ENCODE results near the gene SCN7A. TPM values are rescaled to one million over a fixed set of nuclear protein-coding genes. Genes with fewer than 3 reads are reported as not detected.

The SCN7A gene
- total RNA-seq, 1 experiment from 2014 or later, result 0.17 TPM

DNA sequence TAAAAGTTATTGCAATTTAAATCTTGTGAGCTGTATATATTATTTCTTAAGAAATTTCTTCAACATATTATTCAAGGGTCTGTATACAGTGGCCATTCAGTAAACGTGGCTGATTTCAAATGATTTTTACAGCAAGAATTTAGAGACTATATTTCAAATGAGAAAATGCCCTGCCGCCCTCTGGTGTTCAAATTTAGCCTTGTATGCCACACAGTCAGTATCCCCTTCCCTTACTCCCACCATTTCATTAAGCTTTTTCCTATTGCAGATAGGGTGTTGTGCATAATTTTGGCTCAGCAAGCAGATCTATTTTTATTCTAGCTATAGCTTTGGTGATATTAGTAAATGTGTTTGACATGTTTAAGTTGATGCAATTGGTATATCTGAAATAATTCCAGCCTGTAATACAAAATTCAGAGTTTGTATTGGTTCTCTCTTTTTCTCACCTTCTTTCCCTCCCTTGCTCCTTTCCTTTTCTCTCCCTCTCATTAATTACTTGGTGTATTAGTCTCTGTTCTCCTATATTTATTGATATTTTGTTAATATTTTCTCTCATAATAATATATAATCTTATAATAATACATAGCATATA lies 22.8 kb upstream of the SCN7A start:
- DNase-seq (ENCODE audit: low spot score), result peak; percentile 30
- Mint-ChIP-seq H3K27me3 (ENCODE audit: low read depth) (no peaks in the 10 kb centered on the region), H3K27ac (no peak overlapping the region), H3K9me3 (no peaks in the 10 kb centered on the region), H3K4me3 (no peak overlapping the region), H3K4me1 (peaks cover 9% of the 10 kb centered on the region), H3K36me3 (no peaks in the 10 kb centered on the region)
- CTCF ChIA-PET, result interaction anchor here (0.5 to 1.4 kb wide), 17 partner anchors 9 to 384 kb away, joined by 3 to 9 read pairs (median 3); partner anchors contain the start of genes SCN7A and SCN9A
- peak; percentile 80 for ATAC-seq
- TF ChIP-seq SP1 (CRISPR knock-in tag; conservative IDR thresholded peaks at IDR 0.05) (no peak), CTCF (IDR thresholded peaks at IDR 0.05) (peak; percentile 35; the same call in 1 of the 2 replicates)
- POLR2A ChIA-PET, result no interaction called here

DNA sequence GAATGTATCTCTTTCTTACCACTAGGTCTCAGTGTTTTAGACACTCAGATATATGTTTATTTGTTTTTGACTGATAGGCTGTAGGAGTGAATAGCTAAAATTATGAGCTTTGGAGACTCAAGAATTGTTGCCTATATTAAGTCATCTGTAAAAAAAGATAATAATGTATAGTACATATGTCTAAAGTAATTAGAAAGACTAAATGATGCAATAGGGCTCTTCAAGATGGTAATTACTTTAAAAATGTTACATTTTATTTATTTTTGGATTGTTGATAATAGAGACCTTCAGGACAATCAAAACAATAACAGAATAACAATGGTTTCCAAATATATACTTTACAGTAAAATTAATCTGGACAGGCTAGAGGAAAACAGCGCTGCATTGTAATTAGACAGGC lies 19.9 kb upstream of the SCN7A start:
- no peak overlapping the region for H3K27ac Mint-ChIP-seq
- 0 out of 2 replicates have a peak, but pooled peaks cover under 1% of the 10 kb centered on the region for H3K27me3 Mint-ChIP-seq (ENCODE audit: low read depth)
- ATAC-seq, result no peak
- ChIA-PET CTCF (no interaction called here), POLR2A (no interaction called here)
- no peaks in the 10 kb centered on the region for H3K9me3 Mint-ChIP-seq
- H3K36me3 Mint-ChIP-seq, result no peaks in the 10 kb centered on the region
- H3K4me1 Mint-ChIP-seq, result no peaks in the 10 kb centered on the region
- no peak overlapping the region for H3K4me3 Mint-ChIP-seq
- TF ChIP-seq CTCF (IDR thresholded peaks at IDR 0.05) (no peak), E2F5 (CRISPR knock-in tag; IDR thresholded peaks at IDR 0.05) (no peak), OVOL2 (CRISPR knock-in tag; IDR thresholded peaks at IDR 0.05; ENCODE audit: borderline replicate concordance) (no peak), GRHL2 (CRISPR knock-in tag; IDR thresholded peaks at IDR 0.05; ENCODE audit: insufficient replicate concordance, severe bottlenecking) (no peak), ZBTB21 (CRISPR knock-in tag; IDR thresholded peaks at IDR 0.05; ENCODE audit: borderline replicate concordance) (no peak), MLX (CRISPR knock-in tag; IDR thresholded peaks at IDR 0.05) (no peak), ZNF219 (CRISPR knock-in tag; IDR thresholded peaks at IDR 0.05; ENCODE audit: borderline replicate concordance) (no peak), MYBL2 (CRISPR knock-in tag; IDR thresholded peaks at IDR 0.05) (no peak)
- TF ChIP-seq, protein P1, sequence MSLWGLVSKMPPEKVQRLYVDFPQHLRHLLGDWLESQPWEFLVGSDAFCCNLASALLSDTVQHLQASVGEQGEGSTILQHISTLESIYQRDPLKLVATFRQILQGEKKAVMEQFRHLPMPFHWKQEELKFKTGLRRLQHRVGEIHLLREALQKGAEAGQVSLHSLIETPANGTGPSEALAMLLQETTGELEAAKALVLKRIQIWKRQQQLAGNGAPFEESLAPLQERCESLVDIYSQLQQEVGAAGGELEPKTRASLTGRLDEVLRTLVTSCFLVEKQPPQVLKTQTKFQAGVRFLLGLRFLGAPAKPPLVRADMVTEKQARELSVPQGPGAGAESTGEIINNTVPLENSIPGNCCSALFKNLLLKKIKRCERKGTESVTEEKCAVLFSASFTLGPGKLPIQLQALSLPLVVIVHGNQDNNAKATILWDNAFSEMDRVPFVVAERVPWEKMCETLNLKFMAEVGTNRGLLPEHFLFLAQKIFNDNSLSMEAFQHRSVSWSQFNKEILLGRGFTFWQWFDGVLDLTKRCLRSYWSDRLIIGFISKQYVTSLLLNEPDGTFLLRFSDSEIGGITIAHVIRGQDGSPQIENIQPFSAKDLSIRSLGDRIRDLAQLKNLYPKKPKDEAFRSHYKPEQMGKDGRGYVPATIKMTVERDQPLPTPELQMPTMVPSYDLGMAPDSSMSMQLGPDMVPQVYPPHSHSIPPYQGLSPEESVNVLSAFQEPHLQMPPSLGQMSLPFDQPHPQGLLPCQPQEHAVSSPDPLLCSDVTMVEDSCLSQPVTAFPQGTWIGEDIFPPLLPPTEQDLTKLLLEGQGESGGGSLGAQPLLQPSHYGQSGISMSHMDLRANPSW (CRISPR knock-in tag; conservative IDR thresholded peaks at IDR 0.05; ENCODE audit: low read depth), result no peak
- TF ChIP-seq, protein P2, sequence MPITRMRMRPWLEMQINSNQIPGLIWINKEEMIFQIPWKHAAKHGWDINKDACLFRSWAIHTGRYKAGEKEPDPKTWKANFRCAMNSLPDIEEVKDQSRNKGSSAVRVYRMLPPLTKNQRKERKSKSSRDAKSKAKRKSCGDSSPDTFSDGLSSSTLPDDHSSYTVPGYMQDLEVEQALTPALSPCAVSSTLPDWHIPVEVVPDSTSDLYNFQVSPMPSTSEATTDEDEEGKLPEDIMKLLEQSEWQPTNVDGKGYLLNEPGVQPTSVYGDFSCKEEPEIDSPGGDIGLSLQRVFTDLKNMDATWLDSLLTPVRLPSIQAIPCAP (CRISPR knock-in tag; IDR thresholded peaks at IDR 0.05), result no peak
- no peak for DNase-seq (ENCODE audit: low spot score)

- ATAC-seq (no peak), DNase-seq (ENCODE audit: low spot score) (no peak)
- POLR2A ChIA-PET, result no interaction called here
- H3K27ac Mint-ChIP-seq, result no peak overlapping the region
- H3K36me3 Mint-ChIP-seq, result no peaks in the 10 kb centered on the region
- no peak for TF ChIP-seq ZNF219 (CRISPR knock-in tag; IDR thresholded peaks at IDR 0.05; ENCODE audit: borderline replicate concordance)
- TF ChIP-seq, protein P3, sequence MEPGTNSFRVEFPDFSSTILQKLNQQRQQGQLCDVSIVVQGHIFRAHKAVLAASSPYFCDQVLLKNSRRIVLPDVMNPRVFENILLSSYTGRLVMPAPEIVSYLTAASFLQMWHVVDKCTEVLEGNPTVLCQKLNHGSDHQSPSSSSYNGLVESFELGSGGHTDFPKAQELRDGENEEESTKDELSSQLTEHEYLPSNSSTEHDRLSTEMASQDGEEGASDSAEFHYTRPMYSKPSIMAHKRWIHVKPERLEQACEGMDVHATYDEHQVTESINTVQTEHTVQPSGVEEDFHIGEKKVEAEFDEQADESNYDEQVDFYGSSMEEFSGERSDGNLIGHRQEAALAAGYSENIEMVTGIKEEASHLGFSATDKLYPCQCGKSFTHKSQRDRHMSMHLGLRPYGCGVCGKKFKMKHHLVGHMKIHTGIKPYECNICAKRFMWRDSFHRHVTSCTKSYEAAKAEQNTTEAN (CRISPR knock-in tag; IDR thresholded peaks at IDR 0.05), result no peak
- TF ChIP-seq ZNF396 (CRISPR knock-in tag; IDR thresholded peaks at IDR 0.05; ENCODE audit: borderline replicate concordance), result no peak
- no peak for TF ChIP-seq PRDM15 (CRISPR knock-in tag; IDR thresholded peaks at IDR 0.05)
- no peak for TF ChIP-seq NR3C1 (CRISPR knock-in tag; conservative IDR thresholded peaks at IDR 0.05; ENCODE audit: low read depth)
- CTCF ChIA-PET, result no interaction called here
- H3K9me3 Mint-ChIP-seq, result no peaks in the 10 kb centered on the region
- no peak overlapping the region for H3K4me3 Mint-ChIP-seq
- H3K4me1 Mint-ChIP-seq, result peaks cover 7% of the 10 kb centered on the region
- H3K27me3 Mint-ChIP-seq (ENCODE audit: low read depth), result peaks cover 5% of the 10 kb centered on the region
Measured at GRCh38 chr2:166499281-166499680, 5.2 kb upstream of the SCN7A start.

All from WTC11 (cell line).